ENCODE results near the gene MX1. TPM values are rescaled to one million over a fixed set of nuclear protein-coding genes. Genes with fewer than 3 reads are reported as not detected.

MX1 gene
- total RNA-seq, 1 donor from 2014 or later, result 4.5 TPM

DNA sequence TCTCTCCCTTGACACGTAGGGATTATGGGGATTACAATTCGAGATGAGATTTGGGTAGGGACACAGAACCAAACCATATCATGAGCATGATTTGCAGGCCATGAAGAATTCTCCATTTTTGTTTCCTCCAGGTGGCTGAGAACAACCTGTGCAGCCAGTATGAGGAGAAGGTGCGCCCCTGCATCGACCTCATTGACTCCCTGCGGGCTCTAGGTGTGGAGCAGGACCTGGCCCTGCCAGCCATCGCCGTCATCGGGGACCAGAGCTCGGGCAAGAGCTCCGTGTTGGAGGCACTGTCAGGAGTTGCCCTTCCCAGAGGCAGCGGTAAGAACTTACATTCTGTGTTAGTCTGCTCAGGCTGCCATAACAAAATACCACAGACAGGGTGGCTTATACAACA lies 9.7 kb downstream of the MX1 start:
- Mint-ChIP-seq H3K27ac (ENCODE audit: unreplicated experiment) (no peak overlapping the region), H3K9me3 (ENCODE audit: unreplicated experiment) (no peaks in the 10 kb centered on the region), H3K27me3 (ENCODE audit: unreplicated experiment) (peaks cover 2% of the 10 kb centered on the region), H3K4me3 (ENCODE audit: unreplicated experiment) (no peak overlapping the region), H3K4me1 (ENCODE audit: unreplicated experiment) (no peaks in the 10 kb centered on the region), H3K36me3 (ENCODE audit: low read depth, unreplicated experiment) (peaks cover 6% of the 10 kb centered on the region)
- no peak for DNase-seq (ENCODE audit: low spot score)
- TF ChIP-seq, protein P1, sequence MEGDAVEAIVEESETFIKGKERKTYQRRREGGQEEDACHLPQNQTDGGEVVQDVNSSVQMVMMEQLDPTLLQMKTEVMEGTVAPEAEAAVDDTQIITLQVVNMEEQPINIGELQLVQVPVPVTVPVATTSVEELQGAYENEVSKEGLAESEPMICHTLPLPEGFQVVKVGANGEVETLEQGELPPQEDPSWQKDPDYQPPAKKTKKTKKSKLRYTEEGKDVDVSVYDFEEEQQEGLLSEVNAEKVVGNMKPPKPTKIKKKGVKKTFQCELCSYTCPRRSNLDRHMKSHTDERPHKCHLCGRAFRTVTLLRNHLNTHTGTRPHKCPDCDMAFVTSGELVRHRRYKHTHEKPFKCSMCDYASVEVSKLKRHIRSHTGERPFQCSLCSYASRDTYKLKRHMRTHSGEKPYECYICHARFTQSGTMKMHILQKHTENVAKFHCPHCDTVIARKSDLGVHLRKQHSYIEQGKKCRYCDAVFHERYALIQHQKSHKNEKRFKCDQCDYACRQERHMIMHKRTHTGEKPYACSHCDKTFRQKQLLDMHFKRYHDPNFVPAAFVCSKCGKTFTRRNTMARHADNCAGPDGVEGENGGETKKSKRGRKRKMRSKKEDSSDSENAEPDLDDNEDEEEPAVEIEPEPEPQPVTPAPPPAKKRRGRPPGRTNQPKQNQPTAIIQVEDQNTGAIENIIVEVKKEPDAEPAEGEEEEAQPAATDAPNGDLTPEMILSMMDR (IDR thresholded peaks at IDR 0.05; ENCODE audit: unreplicated experiment), result no peak

DNA sequence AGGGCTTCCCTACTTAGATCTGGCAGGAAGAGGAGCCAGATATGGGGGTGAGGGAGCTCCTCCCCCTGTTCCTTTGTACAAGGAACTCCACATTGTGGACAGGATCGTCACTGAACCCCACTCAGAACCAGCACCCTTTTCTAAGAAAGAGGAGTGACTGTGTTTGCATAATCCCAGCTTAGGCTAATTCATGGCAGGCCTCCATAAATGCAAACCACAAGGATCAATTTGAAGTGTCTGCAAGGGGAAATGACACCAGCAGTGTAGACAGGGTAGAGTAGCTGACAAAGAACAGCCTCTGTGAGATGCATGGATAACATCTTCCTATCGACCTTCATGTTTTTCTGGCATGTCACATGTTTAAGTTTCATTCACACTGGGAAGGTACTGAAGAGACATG lies 11.7 kb downstream of the MX1 start:
- Mint-ChIP-seq H3K4me3 (ENCODE audit: unreplicated experiment) (no peak overlapping the region), H3K9me3 (ENCODE audit: unreplicated experiment) (no peaks in the 10 kb centered on the region), H3K27me3 (ENCODE audit: unreplicated experiment) (no peaks in the 10 kb centered on the region), H3K36me3 (ENCODE audit: low read depth, unreplicated experiment) (peaks cover 6% of the 10 kb centered on the region), H3K27ac (ENCODE audit: unreplicated experiment) (no peak overlapping the region), H3K4me1 (ENCODE audit: unreplicated experiment) (no peaks in the 10 kb centered on the region)
- DNase-seq (ENCODE audit: low spot score), result no peak
- TF ChIP-seq, protein P1 (IDR thresholded peaks at IDR 0.05; ENCODE audit: unreplicated experiment), result no peak

GRCh38 chr21:41438425-41439113 lies 12.5 kb downstream of the MX1 start:
- no peak for DNase-seq (ENCODE audit: low spot score)
- H3K4me3 Mint-ChIP-seq (ENCODE audit: unreplicated experiment), result no peak overlapping the region
- no peaks in the 10 kb centered on the region for H3K4me1 Mint-ChIP-seq (ENCODE audit: unreplicated experiment)
- H3K36me3 Mint-ChIP-seq (ENCODE audit: low read depth, unreplicated experiment), result peaks cover 6% of the 10 kb centered on the region
- H3K27ac Mint-ChIP-seq (ENCODE audit: unreplicated experiment), result no peak overlapping the region
- no peaks in the 10 kb centered on the region for H3K9me3 Mint-ChIP-seq (ENCODE audit: unreplicated experiment)
- TF ChIP-seq, protein P1 (IDR thresholded peaks at IDR 0.05; ENCODE audit: unreplicated experiment), result no peak
- H3K27me3 Mint-ChIP-seq (ENCODE audit: unreplicated experiment), result no peaks in the 10 kb centered on the region

GRCh38 chr21:41439248-41439647 lies 13.2 kb downstream of the MX1 start:
- Mint-ChIP-seq H3K4me3 (ENCODE audit: unreplicated experiment) (no peak overlapping the region), H3K27me3 (ENCODE audit: unreplicated experiment) (no peaks in the 10 kb centered on the region), H3K4me1 (ENCODE audit: unreplicated experiment) (no peaks in the 10 kb centered on the region), H3K27ac (ENCODE audit: unreplicated experiment) (no peak overlapping the region), H3K36me3 (ENCODE audit: low read depth, unreplicated experiment) (peaks cover 6% of the 10 kb centered on the region), H3K9me3 (ENCODE audit: unreplicated experiment) (no peaks in the 10 kb centered on the region)
- TF ChIP-seq, protein P1 (IDR thresholded peaks at IDR 0.05; ENCODE audit: unreplicated experiment), result no peak
- no peak for DNase-seq (ENCODE audit: low spot score)

GRCh38 chr21:41441546-41441945 lies 15.5 kb downstream of the MX1 start:
- TF ChIP-seq, protein P1 (IDR thresholded peaks at IDR 0.05; ENCODE audit: unreplicated experiment), result no peak
- Mint-ChIP-seq H3K4me1 (ENCODE audit: unreplicated experiment) (peaks cover 7% of the 10 kb centered on the region), H3K27me3 (ENCODE audit: unreplicated experiment) (no peaks in the 10 kb centered on the region), H3K4me3 (ENCODE audit: unreplicated experiment) (no peak overlapping the region), H3K36me3 (ENCODE audit: low read depth, unreplicated experiment) (peaks cover under 1% of the 10 kb centered on the region), H3K27ac (ENCODE audit: unreplicated experiment) (no peak overlapping the region), H3K9me3 (ENCODE audit: unreplicated experiment) (no peaks in the 10 kb centered on the region)
- DNase-seq (ENCODE audit: low spot score), result no peak
